Measurements from ENCODE around the gene TRAK2.

GRCh38 chr2:201413552-201413951 lies 37.7 kb downstream of the TRAK2 start:
- TF ChIP-seq ZBTB7A (CRISPR knock-in tag; IDR thresholded peaks at IDR 0.05) (no peak), WIZ (CRISPR knock-in tag; IDR thresholded peaks at IDR 0.05) (no peak), THAP11 (CRISPR knock-in tag; IDR thresholded peaks at IDR 0.05) (no peak), POLR2AphosphoS5 (IDR thresholded peaks at IDR 0.05; ENCODE audit: low read depth, low read length) (no peak), KLF6 (CRISPR knock-in tag; IDR thresholded peaks at IDR 0.05) (no peak)

Data from HepG2 (cell line).